Stimulated activated CD8-positive, alpha-beta memory T cell treated with anti-CD3 and anti-CD28 coated beads, Interleukin-2, amount 100 ng/mL, for 48 hours (primary cell): ENCODE results near the gene C1QC.

ENCODE experiments used
- DNase-seq, 2 donors: peaks; one replicate each; pipeline ENCODE4 v3.0.0-alpha.2; 2020; ENCODE audit warnings: low read depth in 2 of 2

The C1QC gene

DNA sequence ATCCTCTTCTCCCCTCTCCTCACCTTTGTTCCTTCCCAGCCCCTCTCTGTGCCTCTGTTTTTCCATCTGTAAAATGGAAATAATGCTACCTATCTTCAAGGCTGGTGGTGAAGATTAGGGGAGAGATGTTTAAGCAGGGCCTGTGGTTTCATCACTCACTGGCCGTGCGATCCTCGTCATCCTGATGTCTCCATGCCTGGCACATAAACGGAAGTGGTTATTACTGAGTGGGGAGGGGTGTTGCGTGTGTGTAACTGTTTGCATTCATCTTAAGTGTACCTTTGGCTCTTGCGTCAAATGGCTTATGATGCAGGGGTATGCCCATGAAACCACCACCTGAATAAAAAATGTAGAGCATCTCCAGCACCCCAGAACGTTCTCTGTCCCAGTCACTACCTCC lies 24.2 kb upstream of the C1QC start:
- no peak for DNase-seq

DNA sequence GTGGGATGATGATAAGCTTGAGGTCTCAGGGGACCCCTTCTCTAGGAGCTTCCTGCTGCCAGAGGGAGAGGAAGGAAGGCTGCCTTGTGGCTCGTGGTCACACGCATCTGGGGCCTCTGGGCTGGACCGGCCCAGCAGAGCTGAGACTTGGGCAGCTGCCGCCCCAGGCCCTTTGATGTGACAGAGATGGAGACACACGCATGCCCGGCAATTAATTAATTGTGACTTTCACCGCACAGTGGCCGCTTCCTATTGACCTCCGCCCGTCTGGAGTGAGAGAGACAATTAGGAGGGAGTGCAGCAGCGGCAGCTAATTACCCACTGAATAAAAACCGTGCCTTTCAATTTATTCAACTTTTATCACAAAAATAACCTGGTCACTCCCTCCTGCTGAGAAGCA lies 23.6 kb upstream of the C1QC start:
- DNase-seq, result no peak

DNA sequence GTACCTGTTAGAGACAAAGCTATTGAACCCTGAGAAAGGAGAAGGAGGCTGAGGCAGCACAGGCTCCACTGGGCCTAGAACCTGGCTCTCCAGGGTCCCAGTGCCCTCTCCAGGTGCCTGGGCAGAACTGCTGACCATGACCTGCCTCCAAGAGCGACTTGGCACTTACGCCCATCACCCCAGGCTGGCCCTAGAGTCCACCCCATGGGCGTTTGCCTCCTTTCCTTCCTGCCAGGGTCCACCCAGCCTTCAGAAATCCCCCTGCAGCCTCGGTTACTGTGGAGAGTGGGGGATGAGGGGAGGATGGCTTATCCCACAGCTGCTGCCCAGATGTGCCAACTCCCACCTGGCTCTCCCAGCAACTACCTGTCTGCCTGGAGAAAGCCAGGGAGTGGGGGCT lies 21.7 kb upstream of the C1QC start:
- DNase-seq, result no peak

DNA sequence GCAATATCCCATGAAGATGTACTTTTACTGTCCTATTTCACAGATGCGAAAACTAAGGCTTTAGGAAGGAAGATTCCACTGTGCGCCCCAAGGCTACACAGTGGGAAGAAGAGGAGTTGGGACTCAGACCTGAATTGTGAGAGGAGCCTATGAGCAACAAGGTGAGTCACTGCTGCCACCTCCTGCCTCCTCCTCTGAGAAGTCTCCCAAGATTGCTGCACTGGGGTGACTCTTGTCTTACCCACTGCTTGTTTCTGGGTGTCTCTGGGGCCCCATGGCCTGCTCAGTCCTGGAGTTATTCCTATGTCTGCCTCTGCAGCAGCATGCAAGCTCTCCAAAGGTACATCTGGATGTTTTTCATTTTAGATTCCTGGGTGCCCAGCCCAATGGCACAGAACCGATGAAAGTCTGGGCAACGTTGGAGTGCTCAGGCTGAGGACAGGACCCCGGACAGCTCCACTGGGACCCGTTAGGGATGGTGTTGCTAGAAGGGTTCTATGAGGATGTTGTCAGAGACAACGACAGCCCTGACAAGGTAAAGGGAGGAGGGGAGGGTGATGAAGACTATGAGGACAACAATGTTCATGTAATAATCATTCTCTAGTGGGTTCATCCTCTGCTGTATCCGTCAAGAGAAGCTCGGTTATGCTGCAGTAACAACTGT lies 18.0 kb upstream of the C1QC start:
- no peak for DNase-seq

DNA sequence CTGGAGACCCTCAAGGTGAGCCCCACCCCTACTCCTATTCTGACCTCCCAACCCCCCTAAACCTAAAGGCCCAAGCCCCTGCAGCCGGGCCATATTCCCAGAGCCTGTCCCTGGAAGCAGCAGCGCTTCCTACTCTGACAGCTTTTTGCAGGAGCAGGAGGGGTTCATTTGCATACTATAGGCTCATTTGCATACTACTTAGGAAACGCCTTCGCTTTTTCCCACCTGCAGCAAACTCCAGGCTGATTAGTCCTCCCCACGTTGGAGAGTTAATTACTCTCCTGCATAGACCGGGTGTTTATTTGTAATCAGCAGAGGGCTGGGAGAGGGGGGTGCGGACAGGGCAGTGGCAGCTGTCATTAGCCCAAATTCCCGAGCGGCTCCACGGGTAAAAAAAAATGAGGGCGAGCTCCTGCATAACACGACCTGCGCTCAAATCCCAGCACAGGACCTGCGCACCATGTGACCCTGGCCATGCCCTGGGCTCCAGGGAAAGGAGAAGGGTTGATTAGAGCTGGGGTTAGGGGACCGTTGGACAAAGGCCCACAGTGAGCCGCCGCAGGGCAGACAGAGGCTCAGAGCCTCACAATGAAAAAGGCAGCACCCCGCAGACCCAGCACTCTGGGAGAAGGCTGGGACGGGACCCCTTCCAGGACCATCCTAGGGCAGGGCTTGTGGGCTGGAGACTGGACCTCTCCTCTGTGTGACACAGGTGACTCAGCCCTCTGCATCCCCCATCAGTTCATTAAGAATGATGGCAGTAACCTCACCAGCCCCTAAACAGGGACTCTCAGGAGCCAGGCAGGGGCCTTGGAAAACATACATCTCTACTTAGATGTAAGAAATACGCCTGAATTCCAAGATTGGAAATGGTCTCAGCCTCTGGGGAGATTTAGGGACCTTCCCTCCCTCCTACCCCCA lies 16.9 kb upstream of the C1QC start:
- no peak for DNase-seq

DNA sequence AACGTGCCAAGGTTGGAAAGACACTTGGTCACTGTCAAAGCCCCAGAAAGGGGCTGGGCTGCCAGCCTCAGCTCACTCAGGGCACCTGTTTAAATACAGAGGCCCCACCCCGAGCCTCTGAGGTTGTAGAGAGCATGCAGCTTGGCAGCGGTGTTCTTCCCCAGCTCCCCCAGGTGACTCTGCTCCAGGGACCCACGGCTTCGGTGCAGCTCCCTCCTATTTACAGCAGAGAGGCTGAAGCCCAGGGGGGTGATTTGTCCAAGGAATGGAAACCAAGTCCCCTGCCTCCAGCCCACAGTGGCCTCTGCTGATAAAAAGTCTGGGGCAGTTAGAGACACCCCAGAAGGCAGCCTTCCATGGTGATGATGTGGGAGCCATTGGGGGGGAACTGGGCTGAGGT lies 16.1 kb upstream of the C1QC start:
- DNase-seq, result no peak

DNA sequence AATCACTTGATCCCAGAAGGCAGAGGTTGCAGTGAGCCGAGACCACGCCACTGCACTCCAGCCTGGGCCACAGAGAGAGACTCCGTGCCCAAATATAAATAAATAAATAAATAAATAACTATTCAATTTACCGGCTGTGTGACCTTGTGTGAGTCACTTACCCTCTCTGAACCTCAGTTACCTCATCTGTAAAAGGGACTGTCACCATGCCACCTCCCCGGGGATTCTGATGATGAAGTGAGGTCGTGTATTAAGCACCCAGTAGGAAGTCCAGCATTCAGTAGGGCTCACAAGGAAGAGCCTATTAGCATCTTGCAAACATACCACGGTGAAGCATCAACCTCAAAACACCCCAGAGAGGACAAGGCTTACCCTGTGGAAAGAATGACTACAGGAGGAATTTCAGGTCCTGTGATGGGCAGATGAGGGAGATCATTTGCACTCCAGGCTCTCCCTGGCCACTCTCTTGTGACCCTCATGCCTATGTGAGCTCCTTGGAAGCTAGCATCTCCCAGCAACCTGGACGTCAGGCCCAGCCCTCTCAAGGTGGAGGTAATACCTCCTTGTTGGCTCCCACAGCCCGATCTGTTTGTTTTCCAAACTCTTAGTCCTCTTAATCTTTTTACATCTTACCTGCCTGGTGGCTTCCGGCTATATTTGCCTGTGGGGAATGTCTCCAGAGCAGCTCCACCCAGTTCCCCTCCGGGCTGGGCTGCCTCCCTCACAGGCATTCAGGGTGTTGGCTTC lies 14.6 kb upstream of the C1QC start:
- DNase-seq, result no peak

DNA sequence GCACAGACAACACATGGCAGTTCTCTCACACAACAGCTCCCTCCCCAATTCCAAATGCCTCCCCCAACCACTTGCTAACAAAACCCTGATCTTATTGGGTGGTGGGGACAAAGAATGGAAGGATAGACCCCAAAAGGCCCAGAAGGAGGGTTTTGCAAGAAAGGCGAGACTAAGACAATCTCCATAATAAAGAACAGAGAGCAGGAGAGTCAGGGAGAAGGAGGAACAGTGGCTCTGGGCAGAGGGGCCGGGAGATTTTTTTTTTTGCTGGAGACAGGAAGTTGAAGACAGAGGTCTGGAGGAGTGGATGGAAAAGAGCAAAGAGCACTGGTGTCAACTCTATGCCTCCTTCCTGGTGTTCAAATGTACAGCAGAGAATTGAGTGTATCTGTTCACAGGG lies 13.5 kb upstream of the C1QC start:
- DNase-seq, result no peak

DNA sequence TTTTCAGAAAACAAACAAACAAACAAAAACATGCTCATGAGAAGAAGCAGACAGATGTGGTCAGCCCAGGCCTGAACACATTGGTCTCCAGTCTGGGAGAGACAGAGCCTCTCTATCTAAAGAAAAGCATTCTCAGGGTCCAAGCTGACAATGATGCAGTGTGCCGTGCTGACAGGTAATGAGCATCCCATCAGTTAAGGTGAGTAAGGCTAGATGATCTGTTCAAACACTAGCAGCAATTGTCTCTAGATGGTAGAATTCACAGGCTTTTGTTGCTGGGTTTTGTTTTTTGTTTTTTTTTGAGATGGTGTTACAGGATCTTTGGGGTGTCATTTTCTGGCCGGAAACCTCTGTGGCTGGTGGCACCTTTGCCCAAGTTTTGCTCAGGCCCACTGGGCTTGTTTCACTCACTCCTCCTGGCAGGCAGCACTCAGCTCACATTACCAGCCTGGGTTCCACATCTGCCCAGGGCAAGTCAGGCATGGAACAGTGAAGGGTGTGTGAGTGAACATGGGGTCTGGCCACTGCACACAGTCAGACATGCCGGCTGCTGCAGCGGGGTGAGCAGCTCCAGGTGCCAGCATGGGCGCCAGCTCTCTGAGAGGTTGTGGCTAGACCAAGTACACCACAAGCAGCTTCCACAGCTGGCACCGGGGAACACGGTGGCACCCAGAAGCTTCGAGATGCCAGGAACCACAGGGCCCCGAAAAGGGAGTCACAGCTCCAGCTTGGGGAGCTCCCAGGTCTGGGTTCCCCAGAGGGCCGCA lies 9.6 kb upstream of the C1QC start:
- DNase-seq, result no peak

DNA sequence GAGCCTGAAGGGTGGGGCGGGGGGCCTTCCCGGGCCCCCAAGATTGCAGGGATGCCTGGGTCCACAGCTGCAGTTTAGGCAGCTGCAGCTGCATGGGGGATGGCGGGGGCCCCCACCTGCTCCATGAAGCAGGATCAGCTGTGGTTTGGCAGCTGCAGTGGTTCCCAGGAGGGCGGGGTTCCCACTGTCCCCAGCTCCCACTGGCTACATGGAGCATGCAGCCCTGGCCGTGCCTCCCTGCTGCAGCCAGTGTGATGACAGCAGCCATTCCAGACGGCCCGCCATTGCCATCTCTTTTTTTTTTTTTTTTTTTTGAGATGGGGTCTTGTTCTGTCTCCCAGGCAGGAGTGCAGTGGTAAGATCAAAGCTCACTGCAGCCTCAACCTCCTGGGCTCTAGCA lies 8.0 kb upstream of the C1QC start:
- no peak for DNase-seq

DNA sequence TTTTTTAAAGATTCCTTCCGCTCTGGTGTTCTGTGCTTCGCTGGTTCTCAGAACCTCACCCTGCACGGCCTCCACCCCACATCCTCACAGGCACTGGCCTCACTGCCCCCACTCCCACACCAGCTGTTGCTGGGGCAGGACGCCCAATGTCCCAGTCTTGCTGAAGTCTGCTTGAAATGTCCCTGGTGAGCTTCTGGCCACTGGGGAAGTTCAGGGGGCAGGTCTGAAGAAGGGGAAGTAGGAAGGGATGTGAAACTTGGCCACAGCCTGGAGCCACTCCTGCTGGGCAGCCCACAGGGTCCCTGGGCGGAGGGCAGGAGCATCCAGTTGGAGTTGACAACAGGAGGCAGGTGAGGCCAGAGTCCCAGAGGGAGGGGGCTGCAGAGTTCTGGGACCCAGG lies 7.1 kb upstream of the C1QC start, which contains the start of gene C1QA:
Gene C1QA (plus strand): TSS at position 276 of the 400 bp plus-strand sequence. CDS start 989 bp downstream, outside the sequence.
- no peak for DNase-seq

DNA sequence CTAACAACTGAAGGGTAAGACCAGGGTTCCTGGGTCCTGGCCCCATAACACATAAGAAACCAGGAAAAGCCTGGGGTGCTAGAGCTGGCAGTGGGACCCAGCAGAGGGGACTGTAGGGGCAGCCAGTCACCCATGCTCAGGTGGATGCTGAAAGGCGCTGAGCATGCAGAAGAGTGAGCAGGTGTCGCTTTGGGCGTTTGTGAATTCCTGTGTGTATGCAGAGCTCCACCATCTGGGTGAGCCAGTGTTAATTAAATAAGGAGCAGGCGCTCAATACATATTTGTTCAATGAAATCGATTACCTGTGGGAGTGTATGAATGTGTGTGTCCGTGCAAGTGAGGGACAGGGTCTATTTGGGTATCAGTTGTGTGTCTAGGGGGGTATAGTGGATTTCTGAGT lies 6.5 kb upstream of the C1QC start:
- DNase-seq, result no peak

DNA sequence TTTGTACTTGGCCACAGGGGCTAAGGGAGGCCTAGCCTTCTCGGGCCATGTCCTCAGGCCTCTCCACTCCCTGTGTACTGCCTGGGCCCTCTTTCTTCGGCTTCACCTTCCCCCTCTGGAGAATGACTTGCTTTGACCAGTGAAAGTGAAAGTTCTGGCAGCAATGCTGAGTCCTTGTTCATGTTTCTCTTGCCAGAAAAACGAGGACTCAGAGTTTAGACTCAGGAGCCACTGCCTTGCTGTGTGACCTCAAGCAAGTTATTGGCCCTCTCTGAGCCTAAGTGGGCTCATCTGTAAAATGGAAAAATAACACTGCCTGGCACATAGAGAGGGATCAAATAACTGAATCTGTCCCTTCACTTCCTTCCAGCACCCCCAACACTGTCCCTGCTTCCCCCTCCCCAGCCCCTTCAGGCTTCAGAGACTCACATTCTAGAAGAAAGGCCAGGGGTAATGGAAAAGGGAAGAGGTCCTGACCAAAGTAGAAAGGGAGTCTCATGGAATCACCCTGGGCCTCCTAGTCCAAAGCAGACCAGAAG lies 5.5 kb upstream of the C1QC start:
- DNase-seq, result no peak

DNA sequence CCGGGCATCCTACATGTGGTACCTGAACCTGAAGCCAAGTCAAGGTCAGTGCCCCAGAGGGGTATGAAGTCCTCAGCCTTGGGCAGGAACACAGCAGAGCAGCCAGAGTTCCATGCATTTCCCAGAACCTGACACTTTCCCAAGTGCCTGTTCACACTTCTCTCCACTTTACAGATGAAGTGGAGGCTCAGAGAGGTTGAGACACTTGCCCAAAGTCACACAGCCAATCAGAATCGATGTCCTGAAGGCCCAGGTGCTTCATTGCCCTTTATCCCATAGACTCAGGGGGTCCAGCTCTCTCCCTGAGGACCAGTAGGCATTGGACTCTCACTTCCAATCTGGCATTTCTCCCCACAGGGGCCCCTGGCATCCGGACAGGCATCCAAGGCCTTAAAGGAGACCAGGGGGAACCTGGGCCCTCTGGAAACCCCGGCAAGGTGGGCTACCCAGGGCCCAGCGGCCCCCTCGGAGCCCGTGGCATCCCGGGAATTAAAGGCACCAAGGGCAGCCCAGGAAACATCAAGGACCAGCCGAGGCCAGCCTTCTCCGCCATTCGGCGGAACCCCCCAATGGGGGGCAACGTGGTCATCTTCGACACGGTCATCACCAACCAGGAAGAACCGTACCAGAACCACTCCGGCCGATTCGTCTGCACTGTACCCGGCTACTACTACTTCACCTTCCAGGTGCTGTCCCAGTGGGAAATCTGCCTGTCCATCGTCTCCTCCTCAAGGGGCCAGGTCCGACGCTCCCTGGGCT lies 4.8 kb upstream of the C1QC start:
- DNase-seq, result no peak

DNA sequence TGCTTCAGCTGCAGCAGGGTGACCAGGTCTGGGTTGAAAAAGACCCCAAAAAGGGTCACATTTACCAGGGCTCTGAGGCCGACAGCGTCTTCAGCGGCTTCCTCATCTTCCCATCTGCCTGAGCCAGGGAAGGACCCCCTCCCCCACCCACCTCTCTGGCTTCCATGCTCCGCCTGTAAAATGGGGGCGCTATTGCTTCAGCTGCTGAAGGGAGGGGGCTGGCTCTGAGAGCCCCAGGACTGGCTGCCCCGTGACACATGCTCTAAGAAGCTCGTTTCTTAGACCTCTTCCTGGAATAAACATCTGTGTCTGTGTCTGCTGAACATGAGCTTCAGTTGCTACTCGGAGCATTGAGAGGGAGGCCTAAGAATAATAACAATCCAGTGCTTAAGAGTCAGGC lies 4.1 kb upstream of the C1QC start:
- no peak for DNase-seq

DNA sequence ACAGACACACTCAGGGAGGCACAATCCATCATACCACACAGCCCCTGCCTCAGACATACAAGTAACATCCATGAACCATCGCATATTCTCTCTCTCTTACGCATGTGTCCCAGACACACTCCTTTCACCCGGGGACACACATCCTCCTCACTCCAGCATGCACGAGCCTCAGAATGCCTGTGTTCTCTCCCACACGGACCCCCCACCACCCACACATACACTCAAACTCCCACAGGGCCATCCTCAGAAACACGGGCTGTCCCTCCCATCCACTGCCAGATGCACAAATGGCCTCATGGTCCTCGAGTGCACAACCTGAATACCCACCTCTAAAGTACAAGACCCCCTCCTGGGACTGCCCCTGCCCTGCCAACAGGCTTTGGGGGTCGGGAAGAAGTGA lies 2.2 kb upstream of the C1QC start:
- no peak for DNase-seq

DNA sequence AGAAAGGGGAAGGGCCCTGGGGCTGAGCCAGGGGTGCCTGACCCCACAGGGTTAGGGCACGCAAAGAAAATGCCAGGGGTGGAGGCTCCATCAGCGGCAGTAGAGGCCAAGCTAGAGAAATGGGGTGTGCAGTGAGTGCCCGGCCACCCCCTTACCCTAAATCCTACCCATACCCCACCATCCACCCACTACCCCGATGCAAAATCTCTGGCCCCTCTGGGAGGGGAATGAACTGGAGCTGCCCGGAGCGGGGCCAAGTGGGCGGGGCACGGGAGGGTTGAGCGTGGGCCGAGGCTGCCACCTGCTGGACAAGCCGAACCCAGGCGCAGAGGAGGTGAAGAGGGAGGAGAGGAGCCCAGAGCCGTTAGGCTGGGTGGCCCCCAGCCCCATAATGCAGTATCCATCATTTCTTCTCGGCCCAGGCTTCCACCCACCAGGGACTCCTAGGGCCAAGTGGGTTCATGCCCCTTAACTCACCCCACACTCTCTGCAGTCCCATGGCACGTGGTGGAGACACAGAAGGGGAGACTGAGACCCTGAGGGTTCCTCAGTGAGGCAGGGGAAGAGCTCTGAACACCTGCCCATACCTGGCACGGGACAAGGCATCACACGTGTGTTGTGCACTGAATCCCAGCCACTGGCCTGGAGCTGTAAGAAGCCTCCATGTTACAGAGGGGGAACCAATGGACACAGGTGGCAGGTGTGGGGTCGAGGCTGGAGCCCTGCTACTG lies 1.4 kb upstream of the C1QC start:
- DNase-seq, result peak; percentile 65 to 66

DNA sequence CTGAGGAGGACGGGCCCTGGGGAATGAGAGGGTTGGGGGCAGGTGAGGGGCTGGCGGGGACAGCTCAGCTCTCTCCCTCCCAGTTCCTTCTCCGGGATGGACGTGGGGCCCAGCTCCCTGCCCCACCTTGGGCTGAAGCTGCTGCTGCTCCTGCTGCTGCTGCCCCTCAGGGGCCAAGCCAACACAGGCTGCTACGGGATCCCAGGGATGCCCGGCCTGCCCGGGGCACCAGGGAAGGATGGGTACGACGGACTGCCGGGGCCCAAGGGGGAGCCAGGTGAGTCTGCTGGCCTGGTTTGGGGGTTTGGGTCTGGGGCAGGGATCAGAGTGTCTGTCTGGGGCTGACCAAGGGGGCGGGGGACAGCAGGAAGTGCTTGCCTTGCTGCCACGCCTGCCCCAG lies 495 bp downstream of the C1QC start:
- DNase-seq, result no peak

DNA sequence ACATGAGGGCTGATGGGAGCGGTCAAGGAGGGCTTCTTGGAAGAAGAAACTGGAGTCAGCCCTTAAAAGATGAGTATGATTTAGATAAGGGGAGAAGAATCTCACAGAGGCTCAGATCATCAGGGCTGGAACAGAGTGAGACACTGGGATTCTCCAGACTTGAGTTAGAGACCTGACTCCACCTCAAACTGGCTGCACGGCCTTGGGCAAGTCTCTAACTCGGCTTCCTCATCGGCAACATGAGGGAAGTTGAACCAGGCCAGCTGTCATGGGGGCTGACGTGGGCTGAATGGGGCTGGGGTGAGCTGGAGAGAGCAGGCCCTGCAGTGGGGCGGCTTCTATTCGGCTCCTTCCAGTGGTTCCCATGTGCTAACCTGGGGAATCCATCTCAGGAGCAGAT lies 2.5 kb downstream of the C1QC start:
- no peak for DNase-seq

DNA sequence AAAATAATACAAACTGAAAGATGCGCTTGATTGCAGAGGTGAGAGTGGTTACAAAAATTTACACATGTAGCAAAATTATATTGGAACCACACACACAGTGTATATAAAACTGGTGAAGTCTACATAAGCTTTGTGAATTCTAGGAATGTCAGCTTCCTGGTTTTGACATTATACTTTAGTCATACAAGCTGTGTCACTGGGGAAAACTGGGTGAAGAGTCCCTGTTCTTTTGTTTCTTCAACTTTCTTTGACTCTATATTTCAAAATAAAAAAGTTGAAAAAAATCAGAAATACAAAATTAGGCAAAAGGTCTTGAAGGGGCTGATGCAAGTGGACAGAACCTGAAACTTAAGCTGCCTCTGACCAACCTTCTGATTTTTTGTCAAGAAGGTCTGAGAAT lies 3.0 kb downstream of the C1QC start:
- DNase-seq, result no peak
